Measurements from ENCODE around the gene CUBN.

The CUBN gene

GRCh38 chr10:17037910-17038309 is 91.7 kb downstream of the CUBN start:
- no peak for TF ChIP-seq CTCF (conservative IDR thresholded peaks at IDR 0.05; ENCODE audit: low read depth, low read length)
- no peak for DNase-seq (ENCODE audit: low read depth)
- no peak overlapping the region for H3K4me3 ChIP-seq (ENCODE audit: low read depth, low read length)

- no peak overlapping the region for H3K4me3 ChIP-seq (ENCODE audit: low read depth, low read length)
- DNase-seq (ENCODE audit: low read depth), result no peak
- TF ChIP-seq CTCF (conservative IDR thresholded peaks at IDR 0.05; ENCODE audit: low read depth, low read length), result no peak
Observed at GRCh38 chr10:17035446-17035845, 94.2 kb downstream of the CUBN start.

GRCh38 chr10:17033529-17034260 is 95.9 kb downstream of the CUBN start:
- DNase-seq (ENCODE audit: low read depth), result peak; percentile 67
- no peak overlapping the region for H3K4me3 ChIP-seq (ENCODE audit: low read depth, low read length)
- no peak for TF ChIP-seq CTCF (conservative IDR thresholded peaks at IDR 0.05; ENCODE audit: low read depth, low read length)

GRCh38 chr10:17031637-17032635 is 97.7 kb downstream of the CUBN start:
- H3K4me3 ChIP-seq (ENCODE audit: low read depth, low read length), result no peak overlapping the region
- no peak for DNase-seq (ENCODE audit: low read depth)
- no peak for TF ChIP-seq CTCF (conservative IDR thresholded peaks at IDR 0.05; ENCODE audit: low read depth, low read length)

GRCh38 chr10:17029581-17030271 is 99.9 kb downstream of the CUBN start:
- H3K4me3 ChIP-seq (ENCODE audit: low read depth, low read length), result peak overlapping the region; percentile 29
- DNase-seq (ENCODE audit: low read depth), result peak; percentile 85
- TF ChIP-seq CTCF (conservative IDR thresholded peaks at IDR 0.05; ENCODE audit: low read depth, low read length), result no peak

- no peak for DNase-seq (ENCODE audit: low read depth)
- TF ChIP-seq CTCF (conservative IDR thresholded peaks at IDR 0.05; ENCODE audit: low read depth, low read length), result no peak
- no peak overlapping the region for H3K4me3 ChIP-seq (ENCODE audit: low read depth, low read length)
Observed at GRCh38 chr10:17029239-17029580, 100.4 kb downstream of the CUBN start.

Data from choroid plexus epithelial cell (primary cell).